22Rv1 (cell line): ENCODE measurements around the gene SV2A.
"Not testable (repeated sequence)": the region's sequence is repeated elsewhere in the genome, so short reads cannot be mapped to it uniquely, and the experiment has no call there.

ENCODE experiments used
- CTCF ChIP-seq: fragments of 450-650 bp; IDR thresholded peaks from 2 replicates; pipeline ENCODE4 v1.5.1; 2017; ENCODE audit warnings: mild to moderate bottlenecking
- ZFX ChIP-seq: fragments of 450-650 bp; IDR thresholded peaks from 2 replicates; pipeline ENCODE4 v1.6.1; 2017; ENCODE audit warnings: antibody characterized with exemption, borderline replicate concordance

- TF ChIP-seq CTCF, ZFX: not testable (repeated sequence)
These were observed 39.9 kb upstream of the SV2A start for GRCh38 chr1:149957548-149957947.
